Left ventricle myocardium inferior (tissue), 1 donor: ENCODE measurements around the gene KCNK2. TPM values are rescaled to one million over a fixed set of nuclear protein-coding genes. Genes with fewer than 3 reads are reported as not detected.

Source experiments
- DNase-seq: peaks from one replicate; pipeline ENCODE4 v3.0.0-alpha.2; 2020
- H3K27ac ChIP-seq: fragments of 200-600 bp; replicated peaks from 2 replicates; pipeline ENCODE4 v1.8.0; 2021
- H3K27me3 ChIP-seq: fragments of 200-600 bp; 2 replicates; pipeline ENCODE4 v1.8.0; 2021; ENCODE audit warnings: low read depth
- H3K36me3 ChIP-seq: fragments of 200-600 bp; 2 replicates; pipeline ENCODE4 v1.8.0; 2021
- H3K4me1 ChIP-seq: fragments of 200-600 bp; 2 replicates; pipeline ENCODE4 v1.8.0; 2021
- H3K4me3 ChIP-seq: fragments of 200-600 bp; 2 replicates; pipeline ENCODE4 v1.8.0; 2021; ENCODE audit warnings: mild to moderate bottlenecking, moderate library complexity
- H3K9me3 ChIP-seq: fragments of 200-600 bp; replicated peaks from 2 replicates; pipeline ENCODE4 v1.8.0; 2021
- intact Hi-C: fragments of 100-400 bp; cut with micrococcal nuclease; formaldehyde crosslinking; loops from one replicate; pipeline ENCODE4 v1.11.0; 2022
- total RNA-seq: library from RNA; stranded (reverse); fragmentation: NEBNext Ultra II Directional; extraction: Animal tissue kit (Norgen Biotek cat#: 25700); gene quantifications from one replicate; pipeline ENCODE4 v1.2.1, GENCODE V29; 2021
- TF ChIP-seq, protein P1 (sequence below): fragments of 200-600 bp; IDR thresholded peaks from 2 replicates; pipeline ENCODE4 v1.8.0; 2021; ENCODE audit warnings: antibody characterized with exemption, mild to moderate bottlenecking, borderline replicate concordance
- donor health status: DM: no; HTN: yes; CAD: no; lungs with severe emphysema.

KCNK2 gene
- total RNA-seq, 1 donor from 2014 or later = 0.08 TPM

DNA sequence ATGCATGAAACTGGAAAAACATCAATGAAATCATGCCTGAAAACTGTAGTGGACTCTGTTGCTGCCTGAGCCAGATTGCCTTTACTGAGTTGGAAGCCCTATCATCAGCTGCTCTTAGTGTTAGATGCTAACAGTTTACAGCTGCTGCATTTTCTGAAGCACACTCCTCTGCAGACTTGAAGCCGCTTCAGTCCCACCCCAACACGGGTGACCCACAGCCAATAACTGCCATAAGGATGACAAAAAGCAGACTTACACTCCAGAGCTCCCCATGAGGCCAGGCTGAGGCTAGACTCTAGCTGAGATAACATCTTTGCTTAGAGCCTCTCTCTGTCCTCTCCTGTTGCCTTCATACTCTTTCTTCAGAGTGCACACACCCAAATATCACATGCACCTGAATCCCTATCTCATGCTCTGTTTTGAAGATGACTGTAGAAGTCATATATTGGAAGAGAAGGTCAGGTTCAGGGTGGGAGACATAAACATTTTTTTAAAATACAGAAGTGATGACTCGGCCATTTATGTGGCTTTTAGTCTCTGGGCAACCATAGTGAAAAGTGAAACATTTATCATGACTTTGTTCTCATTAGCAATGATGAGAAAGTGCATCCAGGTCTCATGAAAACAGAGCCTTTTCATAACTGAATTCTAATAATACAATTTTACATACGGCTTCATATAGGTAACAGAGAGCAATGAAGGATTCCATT is 161.0 kb downstream of the KCNK2 start:
- H3K4me1 ChIP-seq = no peaks in the 10 kb centered on the region
- no peak overlapping the region for H3K27ac ChIP-seq
- intact Hi-C loops = no loop called here
- TF ChIP-seq, protein P1, sequence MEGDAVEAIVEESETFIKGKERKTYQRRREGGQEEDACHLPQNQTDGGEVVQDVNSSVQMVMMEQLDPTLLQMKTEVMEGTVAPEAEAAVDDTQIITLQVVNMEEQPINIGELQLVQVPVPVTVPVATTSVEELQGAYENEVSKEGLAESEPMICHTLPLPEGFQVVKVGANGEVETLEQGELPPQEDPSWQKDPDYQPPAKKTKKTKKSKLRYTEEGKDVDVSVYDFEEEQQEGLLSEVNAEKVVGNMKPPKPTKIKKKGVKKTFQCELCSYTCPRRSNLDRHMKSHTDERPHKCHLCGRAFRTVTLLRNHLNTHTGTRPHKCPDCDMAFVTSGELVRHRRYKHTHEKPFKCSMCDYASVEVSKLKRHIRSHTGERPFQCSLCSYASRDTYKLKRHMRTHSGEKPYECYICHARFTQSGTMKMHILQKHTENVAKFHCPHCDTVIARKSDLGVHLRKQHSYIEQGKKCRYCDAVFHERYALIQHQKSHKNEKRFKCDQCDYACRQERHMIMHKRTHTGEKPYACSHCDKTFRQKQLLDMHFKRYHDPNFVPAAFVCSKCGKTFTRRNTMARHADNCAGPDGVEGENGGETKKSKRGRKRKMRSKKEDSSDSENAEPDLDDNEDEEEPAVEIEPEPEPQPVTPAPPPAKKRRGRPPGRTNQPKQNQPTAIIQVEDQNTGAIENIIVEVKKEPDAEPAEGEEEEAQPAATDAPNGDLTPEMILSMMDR = no peak
- no peaks in the 10 kb centered on the region for H3K27me3 ChIP-seq
- H3K9me3 ChIP-seq = no peaks in the 10 kb centered on the region
- no peak for DNase-seq
- no peak overlapping the region for H3K4me3 ChIP-seq
- no peaks in the 10 kb centered on the region for H3K36me3 ChIP-seq

DNA sequence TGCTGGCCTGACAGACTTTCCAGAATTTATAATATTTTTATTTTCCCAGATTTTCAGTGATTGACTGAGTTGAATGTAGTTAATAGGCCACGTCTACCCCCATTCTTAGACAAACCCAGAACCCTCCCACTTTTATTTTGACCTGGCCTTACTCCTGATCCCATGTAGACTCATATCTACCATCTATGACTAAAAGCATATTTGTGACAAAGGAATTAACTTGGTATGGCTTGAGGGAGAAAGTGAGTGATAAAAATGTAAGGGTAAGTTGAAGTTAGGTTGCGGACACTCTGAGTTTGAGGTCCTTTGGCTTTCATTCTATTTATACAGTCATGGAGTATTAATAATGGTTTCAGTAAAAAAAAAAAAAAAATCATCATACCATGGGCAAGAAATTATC is 168.4 kb downstream of the KCNK2 start:
- Histone ChIP-seq H3K27me3 (no peaks in the 10 kb centered on the region), H3K9me3 (peaks cover 5% of the 10 kb centered on the region), H3K36me3 (no peaks in the 10 kb centered on the region), H3K4me3 (no peak overlapping the region), H3K4me1 (no peaks in the 10 kb centered on the region), H3K27ac (no peak overlapping the region)
- intact Hi-C loops = no loop called here
- TF ChIP-seq, protein P1 = no peak
- DNase-seq = no peak

DNA sequence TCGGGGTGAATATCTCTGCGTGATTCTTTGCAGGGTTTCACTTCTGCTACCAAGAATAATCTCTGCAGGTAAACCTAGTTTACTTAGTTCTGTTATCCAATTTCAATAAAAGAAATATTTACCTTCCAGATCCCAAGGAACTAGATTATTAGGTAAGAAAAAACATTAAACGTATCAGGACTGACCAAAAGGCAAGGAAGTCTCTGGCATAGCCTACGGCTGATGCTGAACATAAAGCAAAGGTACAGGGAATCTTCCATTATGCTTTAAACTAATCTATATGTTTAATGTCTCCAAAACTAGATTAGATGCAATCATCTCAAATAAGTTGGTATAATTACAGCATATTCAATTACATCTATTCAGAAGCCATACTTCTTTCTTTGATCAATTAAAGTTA is 168.9 kb downstream of the KCNK2 start:
- H3K27ac ChIP-seq = no peak overlapping the region
- H3K4me1 ChIP-seq = no peaks in the 10 kb centered on the region
- no peak for DNase-seq
- no peaks in the 10 kb centered on the region for H3K36me3 ChIP-seq
- no peak overlapping the region for H3K4me3 ChIP-seq
- H3K9me3 ChIP-seq = peaks cover 5% of the 10 kb centered on the region
- intact Hi-C loops = no loop called here
- no peaks in the 10 kb centered on the region for H3K27me3 ChIP-seq
- TF ChIP-seq, protein P1 = no peak

DNA sequence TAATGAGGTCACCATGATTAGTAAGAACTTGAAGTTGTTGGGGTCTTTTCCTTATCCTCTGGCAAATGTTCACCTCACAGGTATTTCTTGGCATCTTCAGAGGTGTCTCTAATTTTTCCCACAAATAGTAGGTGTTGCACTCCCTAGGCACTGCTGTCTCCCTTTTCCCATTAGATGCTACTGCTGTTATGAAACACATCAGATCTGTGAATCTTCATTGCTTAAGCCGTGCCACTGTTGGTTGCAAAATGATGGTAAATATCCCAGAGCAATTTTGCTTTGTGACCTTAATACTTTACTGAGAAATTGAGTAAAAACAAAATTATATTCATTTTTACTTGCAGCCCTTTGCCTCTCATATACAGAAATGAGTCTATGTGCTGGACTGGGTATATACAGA is 169.6 kb downstream of the KCNK2 start:
- no peaks in the 10 kb centered on the region for H3K36me3 ChIP-seq
- intact Hi-C loops = no loop called here
- H3K27me3 ChIP-seq = no peaks in the 10 kb centered on the region
- no peak for DNase-seq
- TF ChIP-seq, protein P1 = no peak
- no peak overlapping the region for H3K27ac ChIP-seq
- H3K9me3 ChIP-seq = peaks cover 5% of the 10 kb centered on the region
- H3K4me1 ChIP-seq = no peaks in the 10 kb centered on the region
- H3K4me3 ChIP-seq = no peak overlapping the region

DNA sequence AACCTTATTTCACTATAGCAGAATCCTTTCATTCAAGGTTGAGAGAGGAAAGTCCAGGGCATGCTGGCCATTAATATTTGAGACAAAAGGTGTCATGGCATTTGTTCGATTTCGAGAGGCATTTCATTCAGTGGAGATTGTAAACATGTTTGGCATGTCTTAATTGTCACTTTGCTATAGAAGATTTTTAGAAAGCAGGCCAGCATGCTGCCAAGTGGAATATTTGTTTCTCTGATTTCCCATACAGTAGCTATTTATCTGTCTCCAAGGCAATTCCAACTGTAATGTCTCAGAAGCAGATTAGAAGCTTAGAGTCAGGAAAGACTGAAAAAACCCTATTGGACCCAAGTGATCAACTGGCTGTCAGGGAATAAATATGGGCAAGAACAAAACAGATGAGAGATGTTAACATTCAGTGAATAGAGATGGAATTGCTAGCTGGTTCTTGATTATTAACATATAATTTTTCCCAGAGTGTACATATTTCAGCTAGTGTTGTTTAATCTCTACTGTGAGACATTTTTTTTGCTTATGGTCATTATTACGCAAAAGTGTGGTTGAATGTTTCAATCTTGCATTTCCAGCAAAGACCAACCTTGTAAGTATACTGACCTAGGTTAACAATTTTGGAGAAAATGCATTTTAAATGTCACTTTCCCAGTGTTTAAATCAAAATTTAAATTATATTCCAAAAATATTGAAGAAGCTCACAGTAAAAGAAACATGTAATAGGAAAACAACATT is 174.6 kb downstream of the KCNK2 start:
- Histone ChIP-seq H3K27me3 (no peaks in the 10 kb centered on the region), H3K9me3 (peaks cover 17% of the 10 kb centered on the region), H3K36me3 (no peaks in the 10 kb centered on the region), H3K4me1 (no peaks in the 10 kb centered on the region), H3K27ac (no peak overlapping the region), H3K4me3 (no peak overlapping the region)
- no peak for DNase-seq
- TF ChIP-seq, protein P1 = no peak
- intact Hi-C loops = no loop called here
